GM12878 (cell line): ENCODE measurements around the gene CAMK2A.

ENCODE experiments used
- CREB1 ChIP-seq: IDR thresholded peaks from 2 replicates; pipeline ENCODE4 v1.6.1; 2012; ENCODE audit warnings: low read depth, mild to moderate bottlenecking, inconsistent platforms
- ESRRA ChIP-seq: IDR thresholded peaks from 2 replicates; pipeline ENCODE4 v1.6.1; 2012; ENCODE audit warnings: mild to moderate bottlenecking, low read length, improper control_type of control experiment
- EZH2 ChIP-seq: IDR thresholded peaks from 2 replicates; pipeline ENCODE4 v1.6.1; 2012; ENCODE audit warnings: low read depth, mild to moderate bottlenecking, control low read depth, inconsistent platforms, low read length, borderline replicate concordance; ENCODE audit not compliant: control insufficient read depth
- FOXM1 ChIP-seq: IDR thresholded peaks from 2 replicates; pipeline ENCODE4 v1.6.1; 2012; ENCODE audit warnings: low read depth, mild to moderate bottlenecking, inconsistent platforms, low read length, moderate library complexity
- NFIC ChIP-seq: IDR thresholded peaks from 2 replicates; pipeline ENCODE4 v1.6.1; 2012; ENCODE audit warnings: low read depth, mild to moderate bottlenecking, inconsistent platforms, low read length, moderate library complexity
- RFX5 ChIP-seq: IDR thresholded peaks from 2 replicates; pipeline ENCODE4 v1.6.1; 2011; ENCODE audit warnings: low read depth, low read length, improper control_type of control experiment
- SIN3A ChIP-seq: IDR thresholded peaks from 2 replicates; pipeline ENCODE4 v1.6.1; 2012; ENCODE audit warnings: low read depth, low read length, improper control_type of control experiment
- ZNF274 ChIP-seq: IDR thresholded peaks from one replicate; pipeline ENCODE4 v1.8.0; 2011; ENCODE audit not compliant: insufficient read length, insufficient read depth
- TF ChIP-seq, protein P1 (sequence below), 3 experiments: IDR thresholded peaks in 2 of 3; conservative IDR thresholded peaks in 1 of 3; 2 replicates each; pipeline ENCODE4 v1.5.1; 2011; ENCODE audit warnings: low read depth in 3 of 3, low read length in 3 of 3, mild to moderate bottlenecking in 3 of 3, control low read depth in 2 of 3, moderate library complexity in 2 of 3, inconsistent platforms in 1 of 3, mixed read lengths in 1 of 3; ENCODE audit not compliant: control insufficient read depth in 2 of 3, insufficient read depth in 1 of 3; ENCODE audit errors: extremely low read depth in 1 of 3
- TF ChIP-seq, protein P2 (sequence below): IDR thresholded peaks from 2 replicates; pipeline ENCODE4 v1.6.1; 2012; ENCODE audit warnings: low read length, inconsistent platforms

DNA sequence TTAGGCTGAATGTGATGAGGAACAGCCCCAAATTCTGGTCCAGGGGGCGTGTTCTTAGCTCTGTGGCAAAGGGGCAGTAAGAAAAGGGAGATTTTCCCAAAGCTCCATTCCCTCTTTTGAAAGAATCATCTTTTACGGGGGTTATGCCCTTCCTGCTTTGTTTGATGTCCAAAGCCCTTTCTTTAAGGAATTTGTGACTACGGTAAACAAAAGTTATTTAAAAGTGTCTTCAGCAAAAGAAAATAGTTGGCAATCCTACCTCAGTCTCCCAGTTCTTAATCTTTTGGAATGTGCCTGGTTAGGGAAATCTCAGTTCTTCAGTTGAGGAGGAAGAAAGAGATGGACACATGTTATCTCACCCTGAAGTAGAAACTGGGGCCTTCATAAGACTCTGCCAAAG lies 37.6 kb upstream of the CAMK2A start:
- TF ChIP-seq ZNF274 (no peak), SIN3A (no peak), FOXM1 (no peak), EZH2 (no peak), CREB1 (no peak), NFIC (no peak), ESRRA (no peak), RFX5 (no peak)
- TF ChIP-seq, protein P1, sequence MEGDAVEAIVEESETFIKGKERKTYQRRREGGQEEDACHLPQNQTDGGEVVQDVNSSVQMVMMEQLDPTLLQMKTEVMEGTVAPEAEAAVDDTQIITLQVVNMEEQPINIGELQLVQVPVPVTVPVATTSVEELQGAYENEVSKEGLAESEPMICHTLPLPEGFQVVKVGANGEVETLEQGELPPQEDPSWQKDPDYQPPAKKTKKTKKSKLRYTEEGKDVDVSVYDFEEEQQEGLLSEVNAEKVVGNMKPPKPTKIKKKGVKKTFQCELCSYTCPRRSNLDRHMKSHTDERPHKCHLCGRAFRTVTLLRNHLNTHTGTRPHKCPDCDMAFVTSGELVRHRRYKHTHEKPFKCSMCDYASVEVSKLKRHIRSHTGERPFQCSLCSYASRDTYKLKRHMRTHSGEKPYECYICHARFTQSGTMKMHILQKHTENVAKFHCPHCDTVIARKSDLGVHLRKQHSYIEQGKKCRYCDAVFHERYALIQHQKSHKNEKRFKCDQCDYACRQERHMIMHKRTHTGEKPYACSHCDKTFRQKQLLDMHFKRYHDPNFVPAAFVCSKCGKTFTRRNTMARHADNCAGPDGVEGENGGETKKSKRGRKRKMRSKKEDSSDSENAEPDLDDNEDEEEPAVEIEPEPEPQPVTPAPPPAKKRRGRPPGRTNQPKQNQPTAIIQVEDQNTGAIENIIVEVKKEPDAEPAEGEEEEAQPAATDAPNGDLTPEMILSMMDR (IDR thresholded peaks at IDR 0.05 in 2 of 3, conservative IDR thresholded peaks at IDR 0.05 in 1 of 3; ENCODE audit: control insufficient read depth in 2 of 3, extremely low read depth in 1 of 3, insufficient read depth in 1 of 3, low read depth in 3 of 3, low read length in 3 of 3) = no peak
- TF ChIP-seq, protein P2, sequence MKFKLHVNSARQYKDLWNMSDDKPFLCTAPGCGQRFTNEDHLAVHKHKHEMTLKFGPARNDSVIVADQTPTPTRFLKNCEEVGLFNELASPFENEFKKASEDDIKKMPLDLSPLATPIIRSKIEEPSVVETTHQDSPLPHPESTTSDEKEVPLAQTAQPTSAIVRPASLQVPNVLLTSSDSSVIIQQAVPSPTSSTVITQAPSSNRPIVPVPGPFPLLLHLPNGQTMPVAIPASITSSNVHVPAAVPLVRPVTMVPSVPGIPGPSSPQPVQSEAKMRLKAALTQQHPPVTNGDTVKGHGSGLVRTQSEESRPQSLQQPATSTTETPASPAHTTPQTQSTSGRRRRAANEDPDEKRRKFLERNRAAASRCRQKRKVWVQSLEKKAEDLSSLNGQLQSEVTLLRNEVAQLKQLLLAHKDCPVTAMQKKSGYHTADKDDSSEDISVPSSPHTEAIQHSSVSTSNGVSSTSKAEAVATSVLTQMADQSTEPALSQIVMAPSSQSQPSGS = no peak
